Rectal smooth muscle tissue (tissue), 1 donor: ENCODE results near the gene FGG.
A peak's percentile ranks its signal among the peaks of the same experiment; 100 is the strongest.

Source experiments
- H3K27ac ChIP-seq: one replicate; pipeline ENCODE4 v1.7.0; 2013; ENCODE audit warnings: low read depth, low read length, inconsistent platforms
- H3K27me3 ChIP-seq: one replicate; pipeline ENCODE4 v1.7.0; 2013; ENCODE audit warnings: low read length; ENCODE audit not compliant: control insufficient read depth, insufficient read depth
- H3K36me3 ChIP-seq: one replicate; pipeline ENCODE4 v1.7.0; 2013; ENCODE audit warnings: low read length; ENCODE audit not compliant: control insufficient read depth, insufficient read depth
- H3K4me1 ChIP-seq: one replicate; pipeline ENCODE4 v1.7.0; 2013; ENCODE audit warnings: low read length; ENCODE audit not compliant: control insufficient read depth, insufficient read depth
- H3K4me3 ChIP-seq: one replicate; pipeline ENCODE4 v1.7.0; 2013; ENCODE audit warnings: low read length
- H3K9ac ChIP-seq: one replicate; pipeline ENCODE4 v1.7.0; 2013; ENCODE audit warnings: low read length

FGG gene

DNA sequence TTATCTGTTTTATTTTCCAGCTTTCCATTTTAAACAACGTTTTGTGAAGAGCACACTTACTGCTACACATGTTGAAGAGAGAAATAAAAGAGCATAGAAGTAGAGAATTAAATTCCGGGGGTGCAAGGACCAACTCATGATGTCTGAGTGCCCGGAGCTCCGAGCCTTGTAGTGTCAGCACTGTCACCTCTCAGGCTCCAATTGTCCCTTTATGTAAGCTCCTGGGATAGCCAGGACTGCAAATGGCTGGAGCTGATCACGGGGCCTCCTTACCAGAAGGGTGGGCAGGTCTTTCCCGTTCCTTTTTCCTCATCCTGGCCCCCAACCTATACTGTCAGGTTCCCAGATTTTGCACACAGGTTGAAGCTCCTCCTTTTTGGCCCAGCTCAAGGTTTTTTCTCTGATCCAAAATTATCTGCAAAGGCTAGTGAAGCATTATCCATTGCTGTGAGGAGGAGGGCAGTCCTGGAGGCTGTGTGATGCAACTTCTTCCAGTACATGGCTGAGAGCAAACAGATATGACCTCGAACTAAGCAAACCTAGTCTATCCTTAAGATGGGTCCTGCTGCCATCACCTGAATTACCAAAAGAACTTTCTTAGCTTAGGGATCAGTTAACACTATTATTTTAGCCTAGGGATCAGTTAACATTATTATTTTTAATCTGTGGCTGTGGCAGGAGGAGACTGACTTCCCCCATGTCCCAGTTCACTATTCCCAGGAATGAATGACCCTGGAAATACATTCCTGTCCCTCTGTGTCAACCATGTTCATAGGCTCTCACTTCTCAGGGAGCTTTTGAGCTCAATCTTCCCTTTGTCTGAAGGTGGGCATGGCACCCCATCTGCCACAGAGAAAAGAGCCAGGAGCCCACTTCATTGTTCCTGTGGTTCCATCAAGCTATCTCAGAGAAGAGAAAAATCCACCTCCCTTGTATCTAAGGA is at the start of gene FGG:
TSS of gene FGG (minus strand) at position 185 of the 943 bp plus-strand sequence. CDS start at position 138, 47 bp downstream.
- Histone ChIP-seq H3K4me3 (no peak within 1 kb of the TSS), H3K9ac (no peak within 1 kb of the TSS), H3K27ac (no peak within 1 kb of the TSS)

DNA sequence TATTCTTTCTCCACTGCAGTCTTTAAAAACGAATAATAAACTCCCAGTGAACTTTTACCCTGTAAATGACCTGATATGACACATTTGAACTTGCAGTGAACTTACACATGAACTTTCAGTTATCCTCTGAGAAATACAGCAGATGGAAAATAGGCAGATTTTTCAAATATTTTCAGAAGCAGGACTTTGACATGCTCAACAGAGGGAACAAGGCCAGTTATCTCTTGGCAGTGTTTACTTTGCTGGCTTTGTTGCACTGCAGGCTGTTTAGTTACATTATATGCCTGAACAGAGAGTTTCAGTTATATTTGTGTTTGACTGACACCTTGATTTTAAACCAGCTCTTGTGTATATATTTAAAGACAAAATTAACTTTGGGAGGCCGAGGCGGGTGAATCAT is 47.6 kb upstream of the FGG start:
- no peak overlapping the region for H3K9ac ChIP-seq
- no peak overlapping the region for H3K27ac ChIP-seq
- no peaks in the 10 kb centered on the region for H3K4me1 ChIP-seq
- H3K36me3 ChIP-seq: no peaks in the 10 kb centered on the region
- no peak overlapping the region for H3K4me3 ChIP-seq
- no peaks in the 10 kb centered on the region for H3K27me3 ChIP-seq

More for the DNA sequence above, at the start of gene FGG:
- Histone ChIP-seq H3K27me3 (no peaks in the 10 kb centered on the region), H3K4me1 (no peaks in the 10 kb centered on the region), H3K36me3 (no peaks in the 10 kb centered on the region)

DNA sequence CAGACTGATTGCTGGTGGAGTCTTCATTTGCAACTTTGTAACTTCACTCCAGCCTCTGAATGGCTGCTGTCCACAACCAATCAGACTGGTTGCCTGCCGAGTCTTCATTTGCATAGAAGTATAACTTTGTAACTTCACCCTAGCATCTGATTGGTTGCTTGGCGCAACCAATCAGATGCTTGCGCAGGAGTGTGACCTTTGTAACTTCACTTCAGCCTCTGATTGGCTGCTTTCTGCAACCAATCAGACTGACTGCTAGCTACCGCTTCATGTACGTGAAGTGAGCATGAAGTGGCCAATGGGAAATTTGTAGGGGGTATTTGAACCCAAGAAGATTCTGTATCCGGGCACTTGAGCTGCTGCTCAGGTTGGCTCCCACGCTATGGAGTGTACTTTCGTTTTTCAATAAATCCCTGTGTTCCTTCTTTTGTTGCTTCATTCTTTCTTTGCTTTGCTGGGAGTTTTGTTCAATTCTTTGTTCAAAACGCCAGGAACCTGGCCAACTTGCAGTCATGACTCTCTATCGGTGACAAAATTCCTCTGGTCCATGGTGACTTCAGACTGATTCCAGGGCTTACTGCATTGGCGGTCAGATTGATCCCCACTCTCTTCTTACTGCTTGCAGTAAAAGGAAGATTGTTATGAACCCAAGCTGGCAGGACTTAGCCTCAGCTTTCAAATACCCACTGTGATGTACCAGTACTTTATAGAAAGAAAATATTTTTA is 46.4 kb upstream of the FGG start:
- Histone ChIP-seq H3K4me3 (no peak overlapping the region), H3K36me3 (no peaks in the 10 kb centered on the region), H3K9ac (no peak overlapping the region), H3K27ac (peak overlapping the region; percentile 32), H3K27me3 (no peaks in the 10 kb centered on the region), H3K4me1 (no peaks in the 10 kb centered on the region)

DNA sequence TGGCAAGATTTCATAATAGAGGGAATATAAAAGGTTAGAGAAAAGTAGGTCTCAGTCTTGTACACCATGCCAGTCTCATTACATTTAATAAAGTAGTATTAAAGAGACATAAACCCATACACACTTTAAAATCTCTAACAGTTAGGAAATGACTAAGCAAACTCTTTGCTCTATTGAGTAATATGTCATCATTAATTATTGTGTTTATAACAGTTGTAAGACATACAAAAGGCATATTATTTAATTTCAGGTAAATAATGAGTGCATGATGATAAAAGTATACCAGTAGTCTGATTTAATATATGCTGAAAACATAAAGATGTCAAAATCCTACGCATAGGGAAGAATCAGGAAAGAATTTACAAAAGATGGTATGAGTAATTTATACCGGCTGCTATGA is 31.0 kb upstream of the FGG start:
- no peaks in the 10 kb centered on the region for H3K36me3 ChIP-seq
- no peaks in the 10 kb centered on the region for H3K4me1 ChIP-seq
- H3K27me3 ChIP-seq: no peaks in the 10 kb centered on the region
- no peak overlapping the region for H3K27ac ChIP-seq
- H3K9ac ChIP-seq: no peak overlapping the region
- no peak overlapping the region for H3K4me3 ChIP-seq

DNA sequence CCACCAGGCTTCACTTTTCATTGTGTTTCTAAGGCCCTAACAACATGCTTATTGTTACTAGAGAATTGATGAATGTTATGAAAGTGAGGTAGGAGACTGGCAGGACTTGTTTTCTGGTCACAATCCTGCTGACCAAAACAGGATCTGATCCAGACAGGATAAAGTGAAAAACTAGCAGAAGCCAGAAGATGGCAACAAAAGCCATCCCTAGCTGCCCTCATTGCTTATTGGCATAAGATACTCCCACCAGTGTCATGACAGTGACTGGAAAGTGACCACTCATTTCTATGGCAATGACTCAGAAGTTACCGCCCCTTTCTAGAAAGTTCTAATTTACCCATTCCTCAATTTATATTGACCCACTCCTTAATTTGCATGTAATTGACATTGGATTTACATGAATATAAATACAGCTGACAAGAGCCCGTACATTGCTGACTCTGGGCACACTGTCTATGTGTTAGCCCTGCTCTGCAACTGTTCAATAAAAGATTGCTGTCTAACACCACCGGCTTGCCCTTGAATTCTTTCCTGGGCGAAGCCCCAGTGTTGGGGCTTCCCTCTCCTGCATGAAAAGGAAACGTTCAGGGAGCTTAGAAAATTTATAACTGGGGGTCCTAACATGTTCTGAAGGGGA is 30.0 kb upstream of the FGG start:
- H3K27ac ChIP-seq: no peak overlapping the region
- H3K4me3 ChIP-seq: no peak overlapping the region
- no peak overlapping the region for H3K9ac ChIP-seq
- H3K4me1 ChIP-seq: no peaks in the 10 kb centered on the region
- H3K27me3 ChIP-seq: no peaks in the 10 kb centered on the region
- H3K36me3 ChIP-seq: no peaks in the 10 kb centered on the region

DNA sequence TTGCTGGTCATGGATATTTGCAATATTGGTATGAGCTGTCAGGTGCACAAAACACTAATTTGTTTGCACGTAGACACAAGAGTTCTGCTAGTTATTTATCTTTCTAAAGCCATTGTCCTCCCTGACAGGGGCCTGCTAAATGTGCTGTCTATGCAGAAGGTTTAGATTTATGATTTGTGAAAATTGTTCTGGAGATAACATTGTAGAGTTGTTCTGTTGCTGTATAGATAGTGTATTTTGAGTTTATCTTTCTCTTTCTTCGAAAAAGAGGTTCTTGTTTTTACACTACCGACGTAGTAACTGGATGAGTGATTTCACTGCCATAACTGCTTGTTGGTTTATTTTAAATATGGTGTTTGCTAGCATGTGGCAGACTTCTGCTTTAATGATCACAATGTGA is 28.5 kb upstream of the FGG start:
- Histone ChIP-seq H3K4me3 (no peak overlapping the region), H3K27ac (no peak overlapping the region), H3K27me3 (no peaks in the 10 kb centered on the region), H3K4me1 (no peaks in the 10 kb centered on the region), H3K36me3 (no peaks in the 10 kb centered on the region), H3K9ac (no peak overlapping the region)

DNA sequence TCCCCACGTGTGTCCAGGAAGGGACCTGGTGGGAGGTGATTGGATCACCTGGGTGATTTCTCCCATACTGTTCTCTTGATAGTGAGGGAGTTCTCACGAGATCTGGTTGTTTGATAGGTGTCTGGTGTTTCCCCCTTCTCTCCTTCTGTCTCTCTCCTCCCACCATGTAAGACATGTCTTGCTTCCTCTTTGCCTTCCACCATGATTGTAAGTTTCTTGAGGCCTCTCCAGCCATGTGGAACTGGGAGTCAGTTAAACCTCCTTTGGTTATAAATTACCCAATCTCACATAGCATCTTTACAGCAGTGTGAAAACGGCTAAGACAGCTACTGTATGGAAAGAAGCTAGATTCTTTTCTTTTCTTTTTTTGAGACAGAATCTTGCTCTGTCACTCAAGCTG is 21.6 kb upstream of the FGG start:
- Histone ChIP-seq H3K4me1 (no peaks in the 10 kb centered on the region), H3K27ac (no peak overlapping the region), H3K36me3 (no peaks in the 10 kb centered on the region), H3K27me3 (no peaks in the 10 kb centered on the region), H3K9ac (no peak overlapping the region), H3K4me3 (no peak overlapping the region)

DNA sequence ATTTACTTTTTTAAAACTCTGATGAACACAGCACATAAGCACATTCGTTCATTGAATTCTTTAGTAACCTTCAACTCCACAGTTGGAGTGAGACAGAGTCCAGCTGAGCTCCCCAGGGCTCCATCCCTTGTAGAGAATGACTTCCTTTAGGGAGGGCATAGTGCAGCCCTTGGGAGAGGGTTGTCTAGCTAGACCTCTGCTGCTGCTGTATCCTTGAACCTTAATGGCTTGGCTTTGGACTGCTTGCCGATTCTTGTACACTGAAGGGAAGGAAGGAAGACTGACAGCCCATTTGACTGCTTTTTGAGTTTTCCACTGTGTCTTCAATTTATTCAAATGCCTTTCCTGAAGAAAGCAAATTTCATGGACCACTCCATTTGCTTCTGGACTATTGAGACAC is 19.4 kb upstream of the FGG start:
- Histone ChIP-seq H3K36me3 (no peaks in the 10 kb centered on the region), H3K4me1 (no peaks in the 10 kb centered on the region), H3K27me3 (peaks cover 4% of the 10 kb centered on the region), H3K4me3 (no peak overlapping the region), H3K27ac (no peak overlapping the region), H3K9ac (no peak overlapping the region)

DNA sequence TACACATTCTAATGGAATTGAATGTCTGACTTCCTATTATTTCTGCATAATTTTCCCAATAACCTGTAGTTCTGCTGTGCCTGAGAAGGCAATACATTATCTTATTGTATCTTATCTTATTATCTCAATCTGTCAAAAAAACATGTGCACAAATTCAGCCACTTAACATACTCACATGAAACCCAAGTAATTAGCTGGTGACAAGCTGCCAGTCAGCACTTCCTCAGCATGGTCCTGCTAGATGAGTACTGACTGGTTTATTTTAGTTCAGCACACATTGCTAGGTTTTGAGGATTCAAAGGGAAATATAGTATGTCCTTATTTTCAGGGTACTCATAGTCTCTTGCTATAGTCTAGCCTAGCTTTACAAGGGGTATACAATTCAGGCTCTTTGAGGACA is 17.9 kb upstream of the FGG start:
- H3K36me3 ChIP-seq: no peaks in the 10 kb centered on the region
- H3K4me1 ChIP-seq: no peaks in the 10 kb centered on the region
- no peak overlapping the region for H3K4me3 ChIP-seq
- H3K27ac ChIP-seq: no peak overlapping the region
- H3K9ac ChIP-seq: no peak overlapping the region
- H3K27me3 ChIP-seq: peaks cover 4% of the 10 kb centered on the region

DNA sequence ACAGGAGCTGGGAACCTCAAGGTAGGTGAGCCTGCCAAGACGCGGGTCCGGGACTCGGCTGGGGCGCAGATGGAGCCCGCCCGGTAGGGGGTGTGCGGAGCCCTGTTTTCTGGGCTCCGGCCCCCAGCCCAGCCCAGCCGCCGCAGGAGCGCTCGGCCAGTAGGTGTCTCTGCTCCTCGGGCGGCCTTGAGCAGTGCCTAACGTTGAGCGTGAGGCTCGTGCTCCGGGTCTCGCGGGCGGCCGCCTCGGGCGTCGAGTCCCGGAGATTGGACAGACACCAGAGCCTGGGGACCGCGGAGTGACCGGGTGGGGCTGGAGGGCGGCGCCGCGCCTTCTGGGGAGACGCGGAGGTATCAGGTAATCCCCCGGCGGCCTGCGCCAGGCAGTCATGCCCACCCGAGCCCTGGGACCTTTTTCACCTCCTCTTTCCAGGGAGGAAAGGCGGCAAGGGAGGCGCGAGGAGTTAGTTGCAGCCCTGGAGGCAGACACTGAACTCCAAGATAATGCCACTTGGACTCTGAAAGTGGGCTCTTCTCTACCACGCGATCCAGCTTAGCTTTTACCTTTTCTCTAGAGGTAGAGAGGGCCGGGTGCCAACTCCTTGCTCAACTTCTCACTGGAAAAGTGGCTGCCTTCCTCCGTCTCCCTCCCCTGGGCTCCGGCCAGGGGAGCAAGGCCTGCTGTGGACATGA is 14.5 kb upstream of the FGG start:
- H3K4me3 ChIP-seq: peak overlapping the region; percentile 54
- H3K27ac ChIP-seq: no peak overlapping the region
- H3K36me3 ChIP-seq: no peaks in the 10 kb centered on the region
- H3K9ac ChIP-seq: no peak overlapping the region
- no peaks in the 10 kb centered on the region for H3K4me1 ChIP-seq
- peaks cover 4% of the 10 kb centered on the region for H3K27me3 ChIP-seq

DNA sequence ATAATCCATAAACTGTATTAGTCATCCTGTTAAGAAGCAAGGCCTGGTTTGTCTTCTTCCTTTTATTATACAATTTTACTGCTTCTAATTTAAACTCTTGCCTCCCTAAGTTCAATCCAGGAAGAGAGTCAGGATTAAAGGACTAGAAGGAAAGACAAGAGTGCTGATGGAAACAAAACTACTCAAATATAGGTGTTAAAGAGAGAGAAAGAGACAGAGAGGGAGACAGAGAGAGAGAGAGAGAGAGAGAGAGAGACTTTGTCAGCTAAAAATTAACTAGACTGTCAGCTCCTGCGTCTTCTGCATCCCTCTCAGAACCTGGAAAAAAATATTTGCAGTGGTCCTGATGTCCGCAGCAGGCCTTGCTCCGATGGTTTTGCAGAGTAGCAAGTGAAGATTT is 13.5 kb upstream of the FGG start:
- Histone ChIP-seq H3K27ac (no peak overlapping the region), H3K4me3 (no peak overlapping the region), H3K36me3 (no peaks in the 10 kb centered on the region), H3K4me1 (no peaks in the 10 kb centered on the region), H3K27me3 (peaks cover 4% of the 10 kb centered on the region), H3K9ac (no peak overlapping the region)

DNA sequence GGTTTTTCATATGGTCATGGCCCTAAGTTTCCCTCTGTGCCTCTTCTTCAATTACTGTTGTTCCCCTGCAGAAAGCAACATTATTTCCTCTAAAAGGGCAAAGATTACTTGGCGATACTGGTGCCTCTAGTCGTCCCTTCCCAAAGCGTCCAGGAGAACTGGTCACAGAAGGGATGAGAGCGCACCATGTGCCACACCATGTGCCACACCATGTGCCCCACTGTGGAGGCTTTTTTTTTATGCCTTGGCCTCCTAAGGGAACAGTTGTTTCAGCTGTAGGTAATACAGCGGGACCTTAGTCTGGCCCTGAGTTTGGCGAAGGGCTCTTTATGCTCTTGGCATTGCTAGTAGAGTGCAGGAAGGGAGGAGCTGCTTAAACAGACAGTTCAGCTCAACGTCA is 11.5 kb upstream of the FGG start:
- no peak overlapping the region for H3K27ac ChIP-seq
- no peak overlapping the region for H3K4me3 ChIP-seq
- peaks cover 4% of the 10 kb centered on the region for H3K27me3 ChIP-seq
- no peaks in the 10 kb centered on the region for H3K4me1 ChIP-seq
- no peaks in the 10 kb centered on the region for H3K36me3 ChIP-seq
- no peak overlapping the region for H3K9ac ChIP-seq
